ENCODE results near the gene VTI1A.

VTI1A gene

DNA sequence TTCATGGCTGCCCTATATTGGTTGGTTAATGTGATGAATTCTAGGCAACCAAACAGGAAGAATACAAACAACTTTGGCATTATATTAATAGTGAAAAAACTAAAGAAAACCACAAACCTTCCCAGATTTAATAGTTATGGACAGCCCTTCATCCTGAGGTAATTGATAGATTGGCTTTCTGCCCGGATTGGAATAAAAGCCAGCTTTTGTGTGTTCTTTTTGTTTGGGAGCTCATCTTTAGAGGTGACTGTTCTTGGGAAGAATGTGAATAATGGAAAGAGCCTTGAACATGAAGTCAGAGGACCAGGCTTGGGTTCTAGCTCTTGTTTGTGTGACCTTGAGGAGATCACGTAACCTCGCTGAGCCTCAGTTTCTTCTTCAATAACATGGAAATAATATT, 92.3 kb downstream of the VTI1A start:
- Histone ChIP-seq H3K36me3 (ENCODE audit: control insufficient read depth in 2 of 2, insufficient read depth in 1 of 2, low read length in 2 of 2) (peaks cover 4 to 6% of the 10 kb centered on the region in 2 experiments; a peak in 2 of 3 replicates), H3K4me3 (ENCODE audit: low read depth, low read length) (no peak overlapping the region), H3K4me1 (ENCODE audit: control insufficient read depth, insufficient read depth, low read length) (no peaks in the 10 kb centered on the region), H3K27ac (ENCODE audit: extremely low read depth, low read depth, low read length) (no peak overlapping the region), H3K9me3 (ENCODE audit: control insufficient read depth, insufficient read depth, low read depth, low read length) (no peaks in the 10 kb centered on the region)
- ChIA-PET CTCF (no interaction called here), POLR2A (no interaction called here)
- TF ChIP-seq SCRT1 (tag by site-specific recombination; IDR thresholded peaks at IDR 0.05; ENCODE audit: borderline replicate concordance) (no peak), ZNF146 (tag by site-specific recombination; IDR thresholded peaks at IDR 0.05) (no peak), ZNF785 (tag by site-specific recombination; IDR thresholded peaks at IDR 0.05) (no peak), MYNN (tag by site-specific recombination; IDR thresholded peaks at IDR 0.05; ENCODE audit: borderline replicate concordance) (no peak), ZNF600 (tag by site-specific recombination; IDR thresholded peaks at IDR 0.05) (no peak), ZNF37A (tag by site-specific recombination; IDR thresholded peaks at IDR 0.05) (no peak), HOXD13 (CRISPR knock-in tag; IDR thresholded peaks at IDR 0.05; ENCODE audit: borderline replicate concordance) (no peak), ZNF76 (tag by site-specific recombination; IDR thresholded peaks at IDR 0.05; ENCODE audit: borderline replicate concordance, low read depth) (no peak), ZNF837 (tag by site-specific recombination; IDR thresholded peaks at IDR 0.05) (no peak), ZNF544 (tag by site-specific recombination; IDR thresholded peaks at IDR 0.05) (no peak), ZNF529 (tag by site-specific recombination; IDR thresholded peaks at IDR 0.05; ENCODE audit: insufficient replicate concordance) (no peak), ZNF132 (tag by site-specific recombination; IDR thresholded peaks at IDR 0.05; ENCODE audit: borderline replicate concordance) (no peak), ZNF169 (tag by site-specific recombination; IDR thresholded peaks at IDR 0.05) (no peak), ZNF621 (tag by site-specific recombination; IDR thresholded peaks at IDR 0.05) (no peak)
- TF ChIP-seq, protein P1, sequence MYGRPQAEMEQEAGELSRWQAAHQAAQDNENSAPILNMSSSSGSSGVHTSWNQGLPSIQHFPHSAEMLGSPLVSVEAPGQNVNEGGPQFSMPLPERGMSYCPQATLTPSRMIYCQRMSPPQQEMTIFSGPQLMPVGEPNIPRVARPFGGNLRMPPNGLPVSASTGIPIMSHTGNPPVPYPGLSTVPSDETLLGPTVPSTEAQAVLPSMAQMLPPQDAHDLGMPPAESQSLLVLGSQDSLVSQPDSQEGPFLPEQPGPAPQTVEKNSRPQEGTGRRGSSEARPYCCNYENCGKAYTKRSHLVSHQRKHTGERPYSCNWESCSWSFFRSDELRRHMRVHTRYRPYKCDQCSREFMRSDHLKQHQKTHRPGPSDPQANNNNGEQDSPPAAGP (tag by site-specific recombination; IDR thresholded peaks at IDR 0.05), result no peak
- TF ChIP-seq, protein P2, sequence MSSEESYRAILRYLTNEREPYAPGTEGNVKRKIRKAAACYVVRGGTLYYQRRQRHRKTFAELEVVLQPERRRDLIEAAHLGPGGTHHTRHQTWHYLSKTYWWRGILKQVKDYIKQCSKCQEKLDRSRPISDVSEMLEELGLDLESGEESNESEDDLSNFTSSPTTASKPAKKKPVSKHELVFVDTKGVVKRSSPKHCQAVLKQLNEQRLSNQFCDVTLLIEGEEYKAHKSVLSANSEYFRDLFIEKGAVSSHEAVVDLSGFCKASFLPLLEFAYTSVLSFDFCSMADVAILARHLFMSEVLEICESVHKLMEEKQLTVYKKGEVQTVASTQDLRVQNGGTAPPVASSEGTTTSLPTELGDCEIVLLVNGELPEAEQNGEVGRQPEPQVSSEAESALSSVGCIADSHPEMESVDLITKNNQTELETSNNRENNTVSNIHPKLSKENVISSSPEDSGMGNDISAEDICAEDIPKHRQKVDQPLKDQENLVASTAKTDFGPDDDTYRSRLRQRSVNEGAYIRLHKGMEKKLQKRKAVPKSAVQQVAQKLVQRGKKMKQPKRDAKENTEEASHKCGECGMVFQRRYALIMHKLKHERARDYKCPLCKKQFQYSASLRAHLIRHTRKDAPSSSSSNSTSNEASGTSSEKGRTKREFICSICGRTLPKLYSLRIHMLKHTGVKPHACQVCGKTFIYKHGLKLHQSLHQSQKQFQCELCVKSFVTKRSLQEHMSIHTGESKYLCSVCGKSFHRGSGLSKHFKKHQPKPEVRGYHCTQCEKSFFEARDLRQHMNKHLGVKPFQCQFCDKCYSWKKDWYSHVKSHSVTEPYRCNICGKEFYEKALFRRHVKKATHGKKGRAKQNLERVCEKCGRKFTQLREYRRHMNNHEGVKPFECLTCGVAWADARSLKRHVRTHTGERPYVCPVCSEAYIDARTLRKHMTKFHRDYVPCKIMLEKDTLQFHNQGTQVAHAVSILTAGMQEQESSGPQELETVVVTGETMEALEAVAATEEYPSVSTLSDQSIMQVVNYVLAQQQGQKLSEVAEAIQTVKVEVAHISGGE (tag by site-specific recombination; conservative IDR thresholded peaks at IDR 0.05; ENCODE audit: low read depth), result no peak
- TF ChIP-seq, protein P3, sequence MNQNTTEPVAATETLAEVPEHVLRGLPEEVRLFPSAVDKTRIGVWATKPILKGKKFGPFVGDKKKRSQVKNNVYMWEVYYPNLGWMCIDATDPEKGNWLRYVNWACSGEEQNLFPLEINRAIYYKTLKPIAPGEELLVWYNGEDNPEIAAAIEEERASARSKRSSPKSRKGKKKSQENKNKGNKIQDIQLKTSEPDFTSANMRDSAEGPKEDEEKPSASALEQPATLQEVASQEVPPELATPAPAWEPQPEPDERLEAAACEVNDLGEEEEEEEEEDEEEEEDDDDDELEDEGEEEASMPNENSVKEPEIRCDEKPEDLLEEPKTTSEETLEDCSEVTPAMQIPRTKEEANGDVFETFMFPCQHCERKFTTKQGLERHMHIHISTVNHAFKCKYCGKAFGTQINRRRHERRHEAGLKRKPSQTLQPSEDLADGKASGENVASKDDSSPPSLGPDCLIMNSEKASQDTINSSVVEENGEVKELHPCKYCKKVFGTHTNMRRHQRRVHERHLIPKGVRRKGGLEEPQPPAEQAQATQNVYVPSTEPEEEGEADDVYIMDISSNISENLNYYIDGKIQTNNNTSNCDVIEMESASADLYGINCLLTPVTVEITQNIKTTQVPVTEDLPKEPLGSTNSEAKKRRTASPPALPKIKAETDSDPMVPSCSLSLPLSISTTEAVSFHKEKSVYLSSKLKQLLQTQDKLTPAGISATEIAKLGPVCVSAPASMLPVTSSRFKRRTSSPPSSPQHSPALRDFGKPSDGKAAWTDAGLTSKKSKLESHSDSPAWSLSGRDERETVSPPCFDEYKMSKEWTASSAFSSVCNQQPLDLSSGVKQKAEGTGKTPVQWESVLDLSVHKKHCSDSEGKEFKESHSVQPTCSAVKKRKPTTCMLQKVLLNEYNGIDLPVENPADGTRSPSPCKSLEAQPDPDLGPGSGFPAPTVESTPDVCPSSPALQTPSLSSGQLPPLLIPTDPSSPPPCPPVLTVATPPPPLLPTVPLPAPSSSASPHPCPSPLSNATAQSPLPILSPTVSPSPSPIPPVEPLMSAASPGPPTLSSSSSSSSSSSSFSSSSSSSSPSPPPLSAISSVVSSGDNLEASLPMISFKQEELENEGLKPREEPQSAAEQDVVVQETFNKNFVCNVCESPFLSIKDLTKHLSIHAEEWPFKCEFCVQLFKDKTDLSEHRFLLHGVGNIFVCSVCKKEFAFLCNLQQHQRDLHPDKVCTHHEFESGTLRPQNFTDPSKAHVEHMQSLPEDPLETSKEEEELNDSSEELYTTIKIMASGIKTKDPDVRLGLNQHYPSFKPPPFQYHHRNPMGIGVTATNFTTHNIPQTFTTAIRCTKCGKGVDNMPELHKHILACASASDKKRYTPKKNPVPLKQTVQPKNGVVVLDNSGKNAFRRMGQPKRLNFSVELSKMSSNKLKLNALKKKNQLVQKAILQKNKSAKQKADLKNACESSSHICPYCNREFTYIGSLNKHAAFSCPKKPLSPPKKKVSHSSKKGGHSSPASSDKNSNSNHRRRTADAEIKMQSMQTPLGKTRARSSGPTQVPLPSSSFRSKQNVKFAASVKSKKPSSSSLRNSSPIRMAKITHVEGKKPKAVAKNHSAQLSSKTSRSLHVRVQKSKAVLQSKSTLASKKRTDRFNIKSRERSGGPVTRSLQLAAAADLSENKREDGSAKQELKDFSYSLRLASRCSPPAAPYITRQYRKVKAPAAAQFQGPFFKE (tag by site-specific recombination; IDR thresholded peaks at IDR 0.05; ENCODE audit: borderline replicate concordance), result no peak
- TF ChIP-seq, protein P4, sequence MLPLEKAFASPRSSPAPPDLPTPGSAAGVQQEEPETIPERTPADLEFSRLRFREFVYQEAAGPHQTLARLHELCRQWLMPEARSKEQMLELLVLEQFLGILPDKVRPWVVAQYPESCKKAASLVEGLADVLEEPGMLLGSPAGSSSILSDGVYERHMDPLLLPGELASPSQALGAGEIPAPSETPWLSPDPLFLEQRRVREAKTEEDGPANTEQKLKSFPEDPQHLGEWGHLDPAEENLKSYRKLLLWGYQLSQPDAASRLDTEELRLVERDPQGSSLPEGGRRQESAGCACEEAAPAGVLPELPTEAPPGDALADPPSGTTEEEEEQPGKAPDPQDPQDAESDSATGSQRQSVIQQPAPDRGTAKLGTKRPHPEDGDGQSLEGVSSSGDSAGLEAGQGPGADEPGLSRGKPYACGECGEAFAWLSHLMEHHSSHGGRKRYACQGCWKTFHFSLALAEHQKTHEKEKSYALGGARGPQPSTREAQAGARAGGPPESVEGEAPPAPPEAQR (tag by site-specific recombination; IDR thresholded peaks at IDR 0.05), result no peak
- TF ChIP-seq, protein P5, sequence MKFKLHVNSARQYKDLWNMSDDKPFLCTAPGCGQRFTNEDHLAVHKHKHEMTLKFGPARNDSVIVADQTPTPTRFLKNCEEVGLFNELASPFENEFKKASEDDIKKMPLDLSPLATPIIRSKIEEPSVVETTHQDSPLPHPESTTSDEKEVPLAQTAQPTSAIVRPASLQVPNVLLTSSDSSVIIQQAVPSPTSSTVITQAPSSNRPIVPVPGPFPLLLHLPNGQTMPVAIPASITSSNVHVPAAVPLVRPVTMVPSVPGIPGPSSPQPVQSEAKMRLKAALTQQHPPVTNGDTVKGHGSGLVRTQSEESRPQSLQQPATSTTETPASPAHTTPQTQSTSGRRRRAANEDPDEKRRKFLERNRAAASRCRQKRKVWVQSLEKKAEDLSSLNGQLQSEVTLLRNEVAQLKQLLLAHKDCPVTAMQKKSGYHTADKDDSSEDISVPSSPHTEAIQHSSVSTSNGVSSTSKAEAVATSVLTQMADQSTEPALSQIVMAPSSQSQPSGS (tag by site-specific recombination; IDR thresholded peaks at IDR 0.05; ENCODE audit: low read depth), result no peak
- TF ChIP-seq, protein P6, sequence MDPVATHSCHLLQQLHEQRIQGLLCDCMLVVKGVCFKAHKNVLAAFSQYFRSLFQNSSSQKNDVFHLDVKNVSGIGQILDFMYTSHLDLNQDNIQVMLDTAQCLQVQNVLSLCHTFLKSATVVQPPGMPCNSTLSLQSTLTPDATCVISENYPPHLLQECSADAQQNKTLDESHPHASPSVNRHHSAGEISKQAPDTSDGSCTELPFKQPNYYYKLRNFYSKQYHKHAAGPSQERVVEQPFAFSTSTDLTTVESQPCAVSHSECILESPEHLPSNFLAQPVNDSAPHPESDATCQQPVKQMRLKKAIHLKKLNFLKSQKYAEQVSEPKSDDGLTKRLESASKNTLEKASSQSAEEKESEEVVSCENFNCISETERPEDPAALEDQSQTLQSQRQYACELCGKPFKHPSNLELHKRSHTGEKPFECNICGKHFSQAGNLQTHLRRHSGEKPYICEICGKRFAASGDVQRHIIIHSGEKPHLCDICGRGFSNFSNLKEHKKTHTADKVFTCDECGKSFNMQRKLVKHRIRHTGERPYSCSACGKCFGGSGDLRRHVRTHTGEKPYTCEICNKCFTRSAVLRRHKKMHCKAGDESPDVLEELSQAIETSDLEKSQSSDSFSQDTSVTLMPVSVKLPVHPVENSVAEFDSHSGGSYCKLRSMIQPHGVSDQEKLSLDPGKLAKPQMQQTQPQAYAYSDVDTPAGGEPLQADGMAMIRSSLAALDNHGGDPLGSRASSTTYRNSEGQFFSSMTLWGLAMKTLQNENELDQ (tag by site-specific recombination; IDR thresholded peaks at IDR 0.05; ENCODE audit: low read depth), result no peak
